Gastroesophageal sphincter (tissue), 4 donors: ENCODE measurements around the gene ELK4. TPM values are rescaled to one million over a fixed set of nuclear protein-coding genes. Genes with fewer than 3 reads are reported as not detected.

Source experiments
- ATAC-seq: fragments of 150-250 bp; one replicate; pipeline ENCODE4 v1.9.1; 2016; ENCODE audit warnings: mild to moderate bottlenecking, moderate library complexity
- H3K27ac ChIP-seq, 4 donors: fragments of 200-600 bp; sonication (generic) in 3 of 4; 1 replicate in 3 of 4; 2 replicates in 1 of 4; pipeline ENCODE4 v1.5.1; 2016 to 2019
- H3K27me3 ChIP-seq: fragments of 200-600 bp; sonication (generic); one replicate; pipeline ENCODE4 v1.5.1; 2019
- H3K36me3 ChIP-seq, 2 donors: fragments of 200-600 bp; sonication (generic); one replicate each; pipeline ENCODE4 v1.5.1; 2019; ENCODE audit warnings: control low read depth in 1 of 2
- H3K4me1 ChIP-seq, 3 donors: fragments of 200-600 bp; sonication (generic); 1 replicate in 2 of 3; 2 replicates in 1 of 3; pipeline ENCODE4 v1.5.1; 2016 to 2019; ENCODE audit warnings: control low read depth in 2 of 3
- H3K4me3 ChIP-seq, 2 donors: fragments of 200-600 bp; sonication (generic); one replicate each; pipeline ENCODE4 v1.5.1; 2019; ENCODE audit warnings: mild to moderate bottlenecking in 1 of 2, moderate library complexity in 1 of 2
- H3K9me3 ChIP-seq, 3 donors: fragments of 200-600 bp; sonication (generic); one replicate each; pipeline ENCODE4 v1.5.1; 2017 to 2019; ENCODE audit warnings: control low read depth in 2 of 3
- CTCF ChIP-seq, 4 experiments: fragments of 200-600 bp in 2 of 4; fragments of 450-650 bp in 2 of 4; sonication (generic) in 1 of 4; IDR thresholded peaks; one replicate each; pipeline ENCODE4 v1.5.1; 2017 to 2019; ENCODE audit warnings: antibody characterized with exemption in 4 of 4, mild to moderate bottlenecking in 2 of 4, moderate library complexity in 2 of 4
- EP300 ChIP-seq: sonication (generic); formaldehyde crosslinking; IDR thresholded peaks from one replicate; pipeline ENCODE4 v1.6.1; 2017; ENCODE audit warnings: antibody characterized with exemption, mild to moderate bottlenecking
- POLR2A ChIP-seq, 2 donors: fragments of 450-650 bp; IDR thresholded peaks; one replicate each; pipeline ENCODE4 v1.6.1; 2017; ENCODE audit warnings: antibody characterized with exemption in 2 of 2, mild to moderate bottlenecking in 2 of 2, moderate library complexity in 1 of 2
- POLR2AphosphoS5 ChIP-seq: sonication (generic); formaldehyde crosslinking; IDR thresholded peaks from one replicate; pipeline ENCODE4 v1.6.1; 2017; ENCODE audit warnings: antibody characterized with exemption
- WGBS, 2 donors: methylation state at CpG; one replicate each; pipeline ENCODE4 v1.1.5; 2018; ENCODE audit warnings: low coverage in 1 of 2; 5-methylcytosine and 5-hydroxymethylcytosine counted together
- total RNA-seq, 4 donors: library from RNA; depleted of rRNA; stranded (reverse); fragments of >200 nt; gene quantifications; one replicate each; pipeline ENCODE4 v1.1.0, GENCODE V29; 2016

Gene ELK4
- total RNA-seq: 10 to 100 TPM; 23.2 to 24.6 (median 23.6) TPM

- WGBS, 2 donors: 0 to 4% methylated on average over 6 to 9 of the region's 83 CpGs
- TF ChIP-seq CTCF (IDR thresholded peaks at IDR 0.05): peak; percentile 27 to 86 (median 80)
- no peak for TF ChIP-seq EP300
- TF ChIP-seq POLR2A (IDR thresholded peaks at IDR 0.05): peak; percentile 85 to 90
- TF ChIP-seq POLR2AphosphoS5: peak; percentile 97
- ATAC-seq: peak; percentile 99
- Histone ChIP-seq H3K4me1 (peaks cover 0 to 36% (median 15%) of the 10 kb centered on the region in 3 donors), H3K27me3 (no peaks in the 10 kb centered on the region), H3K27ac (peak within 1 kb of the TSS; percentile 90 to 99 (median 96)), H3K4me3 (peak within 1 kb of the TSS; percentile 78 to 84), H3K9me3 (no peaks in the 10 kb centered on the region), H3K36me3 (no peaks in the 10 kb centered on the region)
Observed at GRCh38 chr1:205631768-205632668, at the start of gene ELK4. Gene ELK4, minus strand, starts transcription at chr1:205632011. Its CDS starts 8,129 bp downstream, at chr1:205623882.

- no peak overlapping the region for H3K4me3 ChIP-seq
- no peaks in the 10 kb centered on the region for H3K9me3 ChIP-seq
- no peak overlapping the region for H3K27ac ChIP-seq
- no peak for ATAC-seq
- TF ChIP-seq POLR2AphosphoS5: no peak
- TF ChIP-seq CTCF (IDR thresholded peaks at IDR 0.05): no peak
- TF ChIP-seq EP300: no peak
- no peak for TF ChIP-seq POLR2A (IDR thresholded peaks at IDR 0.05)
- H3K4me1 ChIP-seq: peaks cover 0 to 21% (median 14%) of the 10 kb centered on the region in 3 donors
- no peaks in the 10 kb centered on the region for H3K36me3 ChIP-seq
- no peaks in the 10 kb centered on the region for H3K27me3 ChIP-seq
- WGBS, 2 donors: 80 to 100% methylated on average over 1 to 2 of the region's 3 CpGs
Observed at GRCh38 chr1:205681364-205681763, 49.6 kb upstream of the ELK4 start.

- H3K27me3 ChIP-seq: no peaks in the 10 kb centered on the region
- WGBS, 2 donors: 0% methylated on average over 2 of the region's 86 CpGs; no CpG with 5 or more reads in 1 of the 2 donors
- H3K27ac ChIP-seq: peak within 1 kb of the TSS in 2 of 4 donors; percentile 10 to 64
- no peak for TF ChIP-seq CTCF (IDR thresholded peaks at IDR 0.05)
- TF ChIP-seq POLR2A (IDR thresholded peaks at IDR 0.05): no peak
- no peak for TF ChIP-seq POLR2AphosphoS5
- no peak for TF ChIP-seq EP300
- H3K36me3 ChIP-seq: no peaks in the 10 kb centered on the region
- peaks cover 0 to 21% (median 14%) of the 10 kb centered on the region in 3 donors for H3K4me1 ChIP-seq
- peak; percentile 61 for ATAC-seq
- H3K4me3 ChIP-seq: peak within 1 kb of the TSS; percentile 58 to 69
- no peaks in the 10 kb centered on the region for H3K9me3 ChIP-seq
Observed at GRCh38 chr1:205680073-205680851, 48.5 kb upstream of the ELK4 start, which contains the start of gene SLC45A3. Gene SLC45A3, minus strand, starts transcription at chr1:205680509. Its CDS starts 15,853 bp downstream, at chr1:205664656.

- ATAC-seq: peak; percentile 3
- H3K27me3 ChIP-seq: no peaks in the 10 kb centered on the region
- H3K27ac ChIP-seq: peak overlapping the region in 1 of 4 donors; percentile 64
- no peaks in the 10 kb centered on the region for H3K9me3 ChIP-seq
- TF ChIP-seq EP300 (no peak), POLR2A (IDR thresholded peaks at IDR 0.05) (no peak), POLR2AphosphoS5 (no peak), CTCF (IDR thresholded peaks at IDR 0.05) (no peak)
- peaks cover 0 to 21% (median 14%) of the 10 kb centered on the region in 3 donors for H3K4me1 ChIP-seq
- H3K4me3 ChIP-seq: peak overlapping the region in 1 of 2 donors; percentile 69
- WGBS, 2 donors: 45 to 60% methylated on average over 1 to 7 of the region's 10 CpGs
- H3K36me3 ChIP-seq: no peaks in the 10 kb centered on the region
Observed at GRCh38 chr1:205678286-205679111, 46.7 kb upstream of the ELK4 start.
